Left kidney (tissue), 2 donors: Measurements from ENCODE around the gene HSPG2. TPM values are rescaled to one million over a fixed set of nuclear protein-coding genes. Genes with fewer than 3 reads are reported as not detected.
"Not testable (repeated sequence)": the region's sequence is repeated elsewhere in the genome, so short reads cannot be mapped to it uniquely, and the experiment has no call there.

Experiments used
- DNase-seq: peaks from one replicate; pipeline ENCODE4 v3.0.0-alpha.2; 2013
- polyA plus RNA-seq: library from polyadenylated mRNA; unstranded; fragments of 120-200 nt; gene quantifications from one replicate; pipeline ENCODE4 v1.2.1, GENCODE V29; 2013; ENCODE audit not compliant: insufficient read length

Gene HSPG2
- polyA plus RNA-seq, 1 donor: 154 TPM

- no peak for DNase-seq
These were observed 3.5 kb downstream of the HSPG2 start for GRCh38 chr1:21933397-21934248.

DNA sequence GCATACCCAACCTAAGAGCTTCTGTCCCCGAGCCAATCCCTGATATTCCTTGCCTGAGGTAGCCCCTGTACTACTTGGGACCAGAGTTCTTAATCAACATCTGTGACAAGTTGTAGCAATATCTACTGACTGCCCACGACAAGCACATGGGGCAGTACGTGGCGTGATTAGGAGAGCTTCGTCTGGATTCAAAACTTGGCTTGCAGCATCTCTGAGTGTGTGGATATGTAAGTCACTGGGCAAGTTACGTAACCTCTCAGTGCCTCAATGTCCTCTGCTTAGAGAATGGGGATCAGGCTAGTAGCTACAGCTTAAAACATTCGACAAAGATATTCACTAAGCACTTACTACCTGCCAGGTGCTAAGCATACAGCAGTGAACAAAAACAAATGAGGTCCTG lies 5.0 kb downstream of the HSPG2 start:
- no peak for DNase-seq

GRCh38 chr1:21931171-21932093 lies 5.7 kb downstream of the HSPG2 start:
- DNase-seq: no peak

GRCh38 chr1:21930629-21931170 lies 6.4 kb downstream of the HSPG2 start:
- DNase-seq: no peak

DNA sequence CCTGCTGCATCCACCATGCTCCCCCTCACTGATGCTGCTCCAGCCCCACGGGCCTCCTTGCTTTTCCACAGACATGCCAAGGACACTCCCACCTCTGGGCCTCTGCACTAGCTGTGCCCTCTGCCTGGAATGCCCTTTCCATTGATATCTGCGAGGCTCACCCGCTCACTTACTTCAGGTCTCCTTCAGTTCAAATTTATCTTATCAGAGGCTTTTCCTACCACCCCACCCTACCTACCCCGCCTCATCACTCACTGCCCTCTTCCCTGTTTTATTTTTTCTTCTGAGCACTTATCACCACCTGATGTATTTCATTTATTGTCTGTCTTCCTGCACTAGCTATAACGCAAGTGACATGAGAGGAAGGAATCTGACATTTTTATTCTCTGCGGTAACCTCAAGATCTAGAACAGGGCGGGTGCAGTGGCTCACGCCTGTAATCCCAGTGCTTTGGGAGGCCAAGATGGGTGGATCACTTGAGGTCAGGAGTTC lies 7.0 kb downstream of the HSPG2 start:
- DNase-seq: no peak

DNA sequence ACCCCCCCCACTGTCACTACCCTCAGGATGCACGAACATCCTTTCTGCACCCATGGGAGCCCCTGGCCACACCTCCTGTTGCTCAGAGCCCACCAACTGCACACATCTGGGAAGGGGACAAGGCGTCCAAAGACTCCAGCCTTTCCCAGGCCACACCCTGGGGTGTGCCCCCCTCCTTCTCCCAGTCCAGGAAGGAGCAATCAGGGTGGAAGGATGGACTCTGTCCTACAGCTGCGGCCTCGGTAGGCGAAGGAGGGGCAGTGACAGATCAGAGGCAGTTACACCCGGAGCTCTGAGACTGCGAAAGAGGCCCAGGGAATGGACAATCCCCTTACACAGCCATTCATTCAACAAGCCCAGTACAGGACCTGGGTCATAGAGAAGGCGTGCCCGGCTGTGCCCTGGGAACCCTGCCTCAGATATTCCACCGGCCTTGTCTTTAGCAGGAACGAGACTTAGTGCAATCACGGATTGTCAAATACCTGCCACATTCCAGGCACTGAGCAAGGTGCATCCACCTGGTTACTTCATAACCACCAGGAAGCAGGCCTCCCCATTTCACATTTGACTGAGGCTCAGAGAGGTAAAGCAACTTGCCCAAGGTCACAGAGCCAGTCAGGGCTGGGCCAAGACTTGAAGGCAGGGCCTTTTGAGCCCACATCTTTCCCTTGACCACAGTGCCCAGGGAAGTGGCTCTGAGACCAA lies 9.4 kb downstream of the HSPG2 start:
- DNase-seq: no peak

DNA sequence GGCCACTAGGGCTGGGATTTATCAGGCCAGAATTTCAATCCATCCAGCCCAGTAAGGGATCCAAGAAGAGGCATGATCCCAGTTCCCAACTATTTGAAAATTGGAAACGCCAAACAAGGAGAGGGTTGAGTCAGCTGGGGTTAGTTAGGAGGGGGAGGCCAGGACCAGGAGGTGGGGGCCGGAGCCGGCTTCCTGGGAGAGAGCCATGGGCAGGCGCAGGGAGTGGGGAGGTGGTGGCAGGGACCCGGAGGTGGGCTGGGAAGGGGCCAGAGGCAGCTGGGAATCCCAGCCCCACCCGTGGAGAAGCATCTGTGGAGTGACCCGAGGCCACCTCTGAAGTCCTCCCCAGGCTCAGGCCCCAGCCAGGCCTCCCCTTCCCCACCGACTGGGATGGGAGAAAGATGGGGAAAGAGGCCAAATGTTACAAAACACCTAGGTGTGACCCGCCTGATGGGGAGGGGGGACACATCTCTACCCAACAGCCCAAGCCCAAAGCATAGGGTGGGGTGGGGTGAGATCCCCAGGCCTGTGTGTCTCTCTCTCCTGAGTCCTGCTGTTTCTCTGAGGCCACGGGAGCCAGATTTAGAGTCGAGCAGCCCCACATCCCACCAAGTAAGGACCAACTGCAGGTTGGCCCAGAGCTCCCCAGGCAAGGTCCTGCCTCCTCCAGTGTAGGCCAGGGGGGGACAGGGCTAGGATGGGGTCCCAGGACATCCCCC lies 10.1 kb downstream of the HSPG2 start:
- no peak for DNase-seq

GRCh38 chr1:21926065-21926464 lies 11.0 kb downstream of the HSPG2 start:
- no peak for DNase-seq

- no peak for DNase-seq
These were observed 11.7 kb downstream of the HSPG2 start for GRCh38 chr1:21925334-21925940.

DNA sequence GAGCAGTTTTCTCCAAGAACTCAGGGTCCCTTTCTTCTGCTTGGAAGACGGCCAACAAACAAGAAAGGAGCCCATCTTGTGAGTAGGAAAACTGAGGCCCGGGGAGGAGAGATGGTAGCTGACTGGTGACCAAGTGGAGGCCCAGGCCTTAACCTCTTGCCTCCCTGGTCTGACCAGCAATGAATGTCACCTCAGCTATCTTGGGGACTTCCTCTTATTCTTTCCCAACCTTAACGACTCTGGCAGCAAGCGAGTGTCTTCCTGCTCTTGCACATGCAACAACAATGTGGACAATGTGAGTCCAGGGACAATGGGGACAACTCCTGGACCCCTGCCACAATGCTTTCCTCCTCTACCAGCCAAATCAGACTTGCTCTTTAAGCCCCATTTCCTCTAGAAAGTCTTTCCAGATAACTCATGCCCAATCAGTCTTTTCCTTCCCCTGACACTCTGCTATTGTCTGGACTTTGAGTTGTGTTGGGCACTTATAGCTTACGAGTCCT lies 12.6 kb downstream of the HSPG2 start:
- DNase-seq: no peak

GRCh38 chr1:21922090-21923013 lies 14.8 kb downstream of the HSPG2 start:
- DNase-seq: peak; percentile 75

DNA sequence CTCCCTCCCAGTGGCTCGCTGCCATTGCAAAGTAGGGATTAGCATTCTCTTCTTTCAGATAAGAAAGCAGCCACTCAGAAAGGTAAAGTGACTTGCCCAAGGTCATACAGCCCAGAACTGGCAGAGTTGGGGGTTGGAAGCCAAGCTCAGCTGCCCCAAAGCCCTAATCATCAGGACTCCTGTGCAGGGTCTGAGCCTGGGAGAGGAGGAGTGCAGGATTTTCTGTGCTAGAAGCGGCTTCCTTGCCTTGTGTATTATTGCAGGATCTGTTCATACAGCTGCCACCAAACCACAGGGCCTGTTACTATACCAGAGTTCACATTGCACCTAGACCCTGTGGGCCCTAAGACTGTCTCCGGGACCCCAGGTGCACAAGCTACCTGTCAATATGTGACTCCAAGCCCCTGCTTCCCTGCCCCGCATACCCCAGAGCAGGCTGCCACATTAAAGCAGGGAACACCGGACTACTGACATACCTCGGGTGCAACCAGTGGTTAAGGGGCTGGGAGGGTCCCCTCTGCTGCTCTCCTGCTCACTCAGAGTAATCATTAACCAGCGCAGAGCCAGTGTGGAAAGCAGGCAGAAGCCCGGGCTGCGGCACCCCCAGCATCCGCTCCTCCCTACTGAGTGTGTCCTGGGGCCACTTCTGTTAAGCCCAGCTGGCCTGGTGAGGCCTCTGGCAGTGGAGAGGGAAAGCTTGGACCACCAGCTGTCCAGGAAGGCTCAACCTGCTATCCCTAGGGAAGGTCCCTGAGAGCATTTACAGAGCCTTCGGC lies 15.8 kb downstream of the HSPG2 start:
- DNase-seq: peak; percentile 78

DNA sequence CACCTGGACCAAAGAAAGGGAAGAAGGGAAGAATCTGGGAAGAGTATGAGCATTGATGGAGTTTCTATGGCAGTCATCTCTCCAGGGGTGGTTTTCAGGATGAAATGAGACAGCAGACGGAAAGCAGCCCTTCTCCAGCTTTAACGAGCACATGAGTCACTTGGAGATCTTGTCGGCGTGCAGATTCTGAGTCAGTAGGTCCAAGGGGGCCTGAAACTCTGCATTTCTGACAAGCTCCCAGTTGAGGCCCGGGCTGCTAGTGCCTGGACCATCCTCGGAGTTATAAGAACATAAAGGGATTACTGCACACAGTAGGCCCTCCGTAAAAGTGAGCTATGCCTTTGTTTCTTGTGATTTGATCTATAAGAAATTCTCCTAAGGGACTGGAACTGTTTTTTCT lies 17.6 kb downstream of the HSPG2 start:
- DNase-seq: no peak

DNA sequence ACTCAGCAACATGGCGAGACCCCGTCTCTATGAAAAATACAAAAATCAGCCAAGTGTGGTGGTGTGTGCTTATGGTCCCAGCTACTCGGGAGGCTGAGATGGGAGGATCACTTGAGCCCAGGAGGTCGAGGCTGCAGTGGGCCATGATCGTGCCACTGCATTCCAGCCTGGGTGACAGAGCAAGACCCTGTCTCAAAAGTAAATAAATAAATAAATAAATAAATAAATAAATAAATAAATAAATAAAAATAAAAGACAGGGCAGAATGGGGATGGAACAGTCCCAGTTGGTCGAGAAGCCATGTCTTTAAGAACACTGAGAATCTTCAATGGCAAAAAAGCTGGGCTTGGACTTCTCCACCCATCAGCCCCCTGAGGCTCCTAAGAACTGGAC lies 19.9 kb downstream of the HSPG2 start:
- not testable (repeated sequence) for DNase-seq

DNA sequence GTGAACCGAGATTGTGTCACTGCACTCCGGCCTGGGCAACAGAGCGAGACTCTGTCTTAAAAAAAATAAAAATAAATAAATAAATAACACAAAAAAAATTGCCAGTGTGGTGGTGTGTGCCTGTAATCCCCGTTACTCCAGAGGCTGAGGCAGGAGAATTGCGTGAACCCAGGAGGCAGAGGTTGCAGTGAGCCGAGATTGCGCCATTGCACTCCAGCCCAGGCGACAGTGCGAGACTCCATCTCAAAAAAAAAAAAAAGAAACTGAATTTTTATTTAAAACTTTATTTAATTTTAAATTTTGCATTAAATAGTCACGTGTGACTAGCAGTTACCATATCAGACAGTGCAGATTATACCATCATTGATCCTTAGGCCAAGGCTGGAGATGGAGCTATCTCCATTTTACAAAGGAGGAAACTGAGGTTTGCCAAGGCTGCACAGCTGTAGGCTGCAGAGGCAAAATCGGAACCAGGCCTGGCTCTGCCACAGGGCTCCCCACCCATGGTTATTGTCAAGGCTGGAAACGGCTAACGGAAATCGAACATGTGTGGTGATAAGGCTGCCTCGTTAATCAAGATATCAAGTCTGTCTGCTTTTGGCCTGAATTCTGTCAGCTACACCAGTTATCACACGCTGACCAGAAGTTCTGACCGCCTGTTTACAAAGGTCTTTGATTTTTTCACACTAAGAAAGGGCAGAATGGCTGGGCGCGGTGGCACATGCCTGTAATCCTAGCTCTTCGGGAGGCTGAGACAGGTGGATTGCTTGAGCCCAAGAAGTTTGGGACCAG lies 20.5 kb downstream of the HSPG2 start:
- no peak for DNase-seq

DNA sequence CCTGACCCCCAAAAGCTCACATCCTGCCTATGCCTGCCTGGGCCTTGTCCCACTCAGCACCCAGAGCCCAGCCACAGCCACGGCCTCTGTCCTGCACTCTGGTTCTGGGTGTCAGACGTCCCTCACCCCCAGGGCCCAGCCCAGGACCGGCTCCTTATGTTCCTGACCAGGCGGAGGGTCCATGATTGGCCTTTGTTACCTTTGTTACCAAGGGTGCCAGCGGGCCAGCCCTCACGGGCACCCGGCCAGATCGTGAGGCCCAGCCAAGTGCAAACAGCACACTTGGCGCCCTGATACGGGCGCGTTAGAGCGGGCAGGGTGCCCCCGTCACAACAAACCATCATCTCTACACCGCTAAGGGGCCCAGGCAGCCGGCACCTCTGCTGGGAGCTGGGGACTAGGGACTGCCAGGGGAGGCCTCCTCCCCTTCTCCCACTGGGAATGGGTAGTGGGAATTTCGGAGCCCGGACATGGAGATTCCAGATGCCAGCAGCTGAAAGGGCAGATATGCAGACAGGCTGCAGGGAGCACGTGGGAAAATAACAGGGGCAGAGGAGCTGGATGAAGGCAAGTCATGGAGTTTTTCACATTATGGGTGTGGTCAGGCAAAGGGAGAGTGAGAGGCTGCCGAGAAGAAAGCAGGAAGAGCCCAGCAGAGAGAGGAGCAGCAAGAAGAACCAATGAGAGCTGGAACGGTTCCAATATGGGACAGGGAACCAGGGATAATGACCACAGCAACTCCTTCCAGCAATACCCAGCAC lies 22.1 kb downstream of the HSPG2 start:
- no peak for DNase-seq

DNA sequence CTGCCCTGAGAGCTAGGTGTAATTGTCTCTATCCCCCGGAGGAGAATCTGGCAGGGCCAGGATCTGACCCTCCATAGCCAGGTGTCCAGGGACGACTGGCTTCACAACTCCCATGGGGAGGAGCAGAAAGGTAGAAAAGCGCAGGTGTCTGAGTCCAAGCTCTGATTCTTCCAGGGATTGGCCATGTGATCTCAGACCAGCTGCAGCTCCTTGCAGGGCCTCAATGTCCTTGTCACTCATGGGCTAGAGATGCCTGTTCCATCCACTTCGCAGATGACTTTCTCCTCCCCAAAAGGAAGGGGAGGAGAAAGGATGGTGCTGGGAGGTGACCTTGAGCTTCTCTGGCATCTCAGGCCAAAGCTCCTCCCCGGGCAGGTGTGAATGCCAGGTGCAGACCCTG lies 22.7 kb downstream of the HSPG2 start:
- DNase-seq: no peak
